Neural cell (in vitro differentiated cells): ENCODE measurements around the gene KCNIP4. TPM values are rescaled to one million over a fixed set of nuclear protein-coding genes. Genes with fewer than 3 reads are reported as not detected.

ENCODE experiments used
- H2AFZ ChIP-seq: fragments of 200-600, 300-800 bp; sonication (generic), shearing (Covaris generic); 2 replicates; pipeline ENCODE4 v1.6.0; 2014; ENCODE audit warnings: low read depth, mild to moderate bottlenecking, antibody characterized with exemption, low read length, moderate library complexity
- H3F3A ChIP-seq: fragments of 200-600 bp; shearing (Covaris generic); 2 replicates; pipeline ENCODE4 v1.6.1; 2016; ENCODE audit warnings: mild to moderate bottlenecking, moderate library complexity, mixed read lengths, antibody characterized with exemption, low read length; ENCODE audit not compliant: insufficient read depth, poor library complexity, severe bottlenecking
- H3K27ac ChIP-seq: fragments of 200-600, 300-800 bp; sonication (generic), shearing (Covaris generic); 2 replicates; pipeline ENCODE4 v1.5.1; 2014; ENCODE audit warnings: mild to moderate bottlenecking, low read length, moderate library complexity
- H3K27me3 ChIP-seq: fragments of 300-800, 200-600 bp; sonication (generic), shearing (Covaris generic); 2 replicates; pipeline ENCODE4 v1.6.0; 2014; ENCODE audit warnings: mild to moderate bottlenecking, low read depth, low read length, moderate library complexity; ENCODE audit not compliant: insufficient read depth
- H3K36me3 ChIP-seq: fragments of 300-800, 200-600 bp; sonication (generic), shearing (Covaris generic); 2 replicates; pipeline ENCODE4 v1.5.1; 2014; ENCODE audit warnings: mild to moderate bottlenecking, antibody characterized with exemption, low read length, moderate library complexity; ENCODE audit not compliant: insufficient read depth
- H3K4me2 ChIP-seq: fragments of 300-800, 200-600 bp; sonication (generic), shearing (Covaris generic); 2 replicates; pipeline ENCODE4 v1.6.0; 2014; ENCODE audit warnings: mild to moderate bottlenecking, low read length
- H3K4me3 ChIP-seq: fragments of 300-800, 200-600 bp; sonication (generic), shearing (Covaris generic); 2 replicates; pipeline ENCODE4 v1.5.1; 2014; ENCODE audit warnings: mild to moderate bottlenecking, low read length, moderate library complexity
- H3K79me2 ChIP-seq: fragments of 200-600 bp; shearing (Covaris generic); replicated peaks from 2 replicates; pipeline ENCODE4 v1.6.0; 2014; ENCODE audit warnings: mild to moderate bottlenecking, low read length, moderate library complexity; ENCODE audit not compliant: insufficient read depth
- H3K9ac ChIP-seq: fragments of 300-800, 200-600 bp; sonication (generic), shearing (Covaris generic); 2 replicates; pipeline ENCODE4 v1.6.1; 2016; ENCODE audit warnings: mild to moderate bottlenecking, low read length, mixed read lengths
- H3K9me2 ChIP-seq: fragments of 200-600 bp; shearing (Covaris generic); 2 replicates; pipeline ENCODE4 v1.6.1; 2016; ENCODE audit warnings: mild to moderate bottlenecking, low read length, mixed read lengths; ENCODE audit not compliant: insufficient read depth
- H3K9me3 ChIP-seq: fragments of 200-600, 300-800 bp; sonication (generic), shearing (Covaris generic); 2 replicates; pipeline ENCODE4 v1.6.1; 2016; ENCODE audit warnings: mild to moderate bottlenecking, mixed run types, low read length, moderate library complexity, mixed read lengths
- H4K20me1 ChIP-seq: fragments of 200-600 bp; shearing (Covaris generic); 2 replicates; pipeline ENCODE4 v1.6.1; 2016; ENCODE audit warnings: mild to moderate bottlenecking, mixed run types; ENCODE audit not compliant: insufficient read depth
- EP300 ChIP-seq: fragments of 450-650 bp; conservative IDR thresholded peaks from 2 replicates; pipeline ENCODE4 v1.6.1; 2014; ENCODE audit warnings: antibody characterized with exemption, mild to moderate bottlenecking, moderate library complexity; ENCODE audit not compliant: poor library complexity, severe bottlenecking
- EZH2 ChIP-seq: fragments of 200-600, 300-800 bp; shearing (Covaris generic), sonication (generic); IDR thresholded peaks from 2 replicates; pipeline ENCODE4 v1.6.1; 2014; ENCODE audit warnings: antibody characterized with exemption, low read length, borderline replicate concordance, mild to moderate bottlenecking; ENCODE audit not compliant: insufficient read depth, poor library complexity, severe bottlenecking
- MXI1 ChIP-seq: fragments of 450-650 bp; conservative IDR thresholded peaks from 2 replicates; pipeline ENCODE4 v1.6.1; 2014; ENCODE audit warnings: antibody characterized with exemption, mild to moderate bottlenecking; ENCODE audit not compliant: poor library complexity, severe bottlenecking
- POLR2AphosphoS5 ChIP-seq: IDR thresholded peaks from 2 replicates; pipeline ENCODE4 v1.6.1; 2012
- RAD21 ChIP-seq: fragments of 450-650 bp; conservative IDR thresholded peaks from 2 replicates; pipeline ENCODE4 v1.6.1; 2014; ENCODE audit warnings: antibody characterized with exemption, mild to moderate bottlenecking, moderate library complexity
- REST ChIP-seq: IDR thresholded peaks from 2 replicates; pipeline ENCODE4 v1.6.1; 2012; ENCODE audit warnings: borderline replicate concordance
- SMC3 ChIP-seq: fragments of 450-650 bp; conservative IDR thresholded peaks from 2 replicates; pipeline ENCODE4 v1.6.1; 2014; ENCODE audit warnings: antibody characterized with exemption, mild to moderate bottlenecking, moderate library complexity; ENCODE audit not compliant: poor library complexity
- TAF1 ChIP-seq: IDR thresholded peaks from 2 replicates; pipeline ENCODE4 v1.6.1; 2012; ENCODE audit warnings: low read depth
- polyA plus RNA-seq: library from polyadenylated mRNA; depleted of rRNA; stranded (reverse); fragments of >200 nt; gene quantifications from 2 replicates; pipeline ENCODE4 v1.2.3, GENCODE V29; 2014
- TF ChIP-seq, protein P1 (sequence below): fragments of 450-650 bp; IDR thresholded peaks from 2 replicates; pipeline ENCODE4 v1.5.1; 2014; ENCODE audit warnings: antibody characterized with exemption, mild to moderate bottlenecking, moderate library complexity; ENCODE audit not compliant: poor library complexity, severe bottlenecking

Gene KCNIP4
- polyA plus RNA-seq, 1 donor from 2014 or later, result 22.8 TPM

DNA sequence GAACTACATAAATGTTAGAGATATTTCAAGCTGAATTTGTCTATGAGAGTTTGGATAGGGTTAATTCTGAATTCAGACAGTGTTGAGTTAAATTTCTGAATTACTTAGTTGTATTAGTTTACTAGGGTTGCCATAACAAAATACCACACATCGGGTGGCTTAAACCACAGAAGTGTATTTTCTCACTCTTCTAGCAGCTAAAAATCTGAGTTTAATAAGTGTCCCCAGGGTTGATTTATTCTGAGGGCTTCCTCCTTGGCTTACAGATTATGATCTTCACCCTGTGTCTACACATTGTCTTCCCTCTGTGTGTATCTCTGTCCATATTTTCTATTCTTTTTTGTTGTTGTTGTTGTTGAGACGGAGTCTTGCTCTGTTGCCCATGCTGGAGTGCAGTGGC, 929.8 kb downstream of the KCNIP4 start:
- TF ChIP-seq RAD21, result no peak
- no peak for TF ChIP-seq EP300
- TF ChIP-seq, protein P1, sequence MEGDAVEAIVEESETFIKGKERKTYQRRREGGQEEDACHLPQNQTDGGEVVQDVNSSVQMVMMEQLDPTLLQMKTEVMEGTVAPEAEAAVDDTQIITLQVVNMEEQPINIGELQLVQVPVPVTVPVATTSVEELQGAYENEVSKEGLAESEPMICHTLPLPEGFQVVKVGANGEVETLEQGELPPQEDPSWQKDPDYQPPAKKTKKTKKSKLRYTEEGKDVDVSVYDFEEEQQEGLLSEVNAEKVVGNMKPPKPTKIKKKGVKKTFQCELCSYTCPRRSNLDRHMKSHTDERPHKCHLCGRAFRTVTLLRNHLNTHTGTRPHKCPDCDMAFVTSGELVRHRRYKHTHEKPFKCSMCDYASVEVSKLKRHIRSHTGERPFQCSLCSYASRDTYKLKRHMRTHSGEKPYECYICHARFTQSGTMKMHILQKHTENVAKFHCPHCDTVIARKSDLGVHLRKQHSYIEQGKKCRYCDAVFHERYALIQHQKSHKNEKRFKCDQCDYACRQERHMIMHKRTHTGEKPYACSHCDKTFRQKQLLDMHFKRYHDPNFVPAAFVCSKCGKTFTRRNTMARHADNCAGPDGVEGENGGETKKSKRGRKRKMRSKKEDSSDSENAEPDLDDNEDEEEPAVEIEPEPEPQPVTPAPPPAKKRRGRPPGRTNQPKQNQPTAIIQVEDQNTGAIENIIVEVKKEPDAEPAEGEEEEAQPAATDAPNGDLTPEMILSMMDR, result no peak
- no peak for TF ChIP-seq POLR2AphosphoS5
- TF ChIP-seq REST, result no peak
- no peak for TF ChIP-seq MXI1
- TF ChIP-seq EZH2, result no peak
- no peak for TF ChIP-seq SMC3
- no peak for TF ChIP-seq TAF1
- Histone ChIP-seq H3K27me3 (no peaks in the 10 kb centered on the region), H3K4me3 (no peak overlapping the region), H3K9me2 (no peaks in the 10 kb centered on the region), H2AFZ (no peak overlapping the region), H3K27ac (no peak overlapping the region), H3F3A (no peaks in the 10 kb centered on the region), H3K9ac (no peak overlapping the region), H3K79me2 (no peaks in the 10 kb centered on the region), H3K4me2 (no peak overlapping the region), H3K9me3 (no peaks in the 10 kb centered on the region), H4K20me1 (no peaks in the 10 kb centered on the region), H3K36me3 (no peaks in the 10 kb centered on the region)

- H3K9me3 ChIP-seq, result no peaks in the 10 kb centered on the region
- no peaks in the 10 kb centered on the region for H3F3A ChIP-seq
- H3K36me3 ChIP-seq, result no peaks in the 10 kb centered on the region
- no peaks in the 10 kb centered on the region for H3K9me2 ChIP-seq
- no peak overlapping the region for H3K4me3 ChIP-seq
- H3K9ac ChIP-seq, result no peak overlapping the region
- no peaks in the 10 kb centered on the region for H4K20me1 ChIP-seq
- no peak overlapping the region for H3K4me2 ChIP-seq
- no peak overlapping the region for H2AFZ ChIP-seq
- H3K27ac ChIP-seq, result no peak overlapping the region
- TF ChIP-seq SMC3 (no peak), POLR2AphosphoS5 (no peak), REST (no peak), EP300 (no peak), EZH2 (no peak), MXI1 (no peak), RAD21 (no peak), TAF1 (no peak)
- TF ChIP-seq, protein P1, result no peak
- H3K27me3 ChIP-seq, result no peaks in the 10 kb centered on the region
- no peaks in the 10 kb centered on the region for H3K79me2 ChIP-seq
Measured at GRCh38 chr4:21013501-21013900, 935.1 kb downstream of the KCNIP4 start.
